Fibroblast of lung (primary cell): ENCODE results near the gene ABL2.

Source experiments
- EZH2 ChIP-seq: IDR thresholded peaks from 2 replicates; pipeline ENCODE4 v1.5.1; 2012; ENCODE audit warnings: low read length, control low read depth, mild to moderate bottlenecking; ENCODE audit errors: missing control alignments
- TF ChIP-seq, protein P1 (sequence below), 2 donors: IDR thresholded peaks in 1 of 2; conservative IDR thresholded peaks in 1 of 2; 1 replicate in 1 of 2; 2 replicates in 1 of 2; pipeline ENCODE4 v1.5.1; 2011 to 2012; ENCODE audit warnings: low read length in 2 of 2, control low read depth in 1 of 2, inconsistent platforms in 1 of 2, low read depth in 1 of 2, mild to moderate bottlenecking in 1 of 2

DNA sequence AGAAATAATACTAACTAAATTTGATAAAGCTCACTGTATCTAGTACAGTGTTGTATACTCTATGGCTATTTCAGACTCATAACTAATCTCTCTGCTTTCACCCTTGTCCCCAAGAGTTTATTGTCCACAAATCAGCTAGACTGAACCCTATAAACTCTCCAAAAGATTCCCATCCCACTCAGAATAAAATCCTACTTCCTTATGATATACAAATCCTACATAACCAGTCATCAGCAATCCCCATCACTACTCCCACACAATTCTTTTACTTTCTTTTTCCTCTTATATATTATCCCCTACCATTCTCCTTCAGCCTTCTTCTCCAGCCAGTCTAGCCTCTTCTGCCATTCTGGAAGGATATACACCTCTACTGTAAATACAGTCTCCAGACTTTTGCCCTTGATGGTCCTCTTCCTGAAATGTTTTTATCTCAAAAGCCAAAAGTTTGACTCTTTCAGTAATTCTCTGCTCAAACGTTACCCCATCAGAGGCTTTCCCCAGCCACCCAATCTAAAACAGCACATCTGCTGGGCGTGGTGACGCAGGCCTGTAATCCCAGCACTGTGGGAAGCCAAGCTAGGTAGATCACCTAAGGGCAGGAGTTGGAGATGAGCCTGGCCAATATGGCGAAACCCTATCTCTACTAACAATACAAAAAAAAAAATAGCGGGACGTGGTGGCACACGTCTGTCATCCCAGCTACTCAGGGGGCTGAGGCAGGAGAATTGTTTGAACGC lies 41.6 kb downstream of the ABL2 start:
- TF ChIP-seq, protein P1, sequence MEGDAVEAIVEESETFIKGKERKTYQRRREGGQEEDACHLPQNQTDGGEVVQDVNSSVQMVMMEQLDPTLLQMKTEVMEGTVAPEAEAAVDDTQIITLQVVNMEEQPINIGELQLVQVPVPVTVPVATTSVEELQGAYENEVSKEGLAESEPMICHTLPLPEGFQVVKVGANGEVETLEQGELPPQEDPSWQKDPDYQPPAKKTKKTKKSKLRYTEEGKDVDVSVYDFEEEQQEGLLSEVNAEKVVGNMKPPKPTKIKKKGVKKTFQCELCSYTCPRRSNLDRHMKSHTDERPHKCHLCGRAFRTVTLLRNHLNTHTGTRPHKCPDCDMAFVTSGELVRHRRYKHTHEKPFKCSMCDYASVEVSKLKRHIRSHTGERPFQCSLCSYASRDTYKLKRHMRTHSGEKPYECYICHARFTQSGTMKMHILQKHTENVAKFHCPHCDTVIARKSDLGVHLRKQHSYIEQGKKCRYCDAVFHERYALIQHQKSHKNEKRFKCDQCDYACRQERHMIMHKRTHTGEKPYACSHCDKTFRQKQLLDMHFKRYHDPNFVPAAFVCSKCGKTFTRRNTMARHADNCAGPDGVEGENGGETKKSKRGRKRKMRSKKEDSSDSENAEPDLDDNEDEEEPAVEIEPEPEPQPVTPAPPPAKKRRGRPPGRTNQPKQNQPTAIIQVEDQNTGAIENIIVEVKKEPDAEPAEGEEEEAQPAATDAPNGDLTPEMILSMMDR (conservative IDR thresholded peaks at IDR 0.05 in 1 of 2, IDR thresholded peaks at IDR 0.05 in 1 of 2; ENCODE audit: low read depth in 1 of 2, low read length in 2 of 2): no peak
- no peak for TF ChIP-seq EZH2
